NCI-H1092 (cell line): ENCODE data around the gene KCNIP4.

Experiments used
- DNase-seq: peaks from one replicate; lab custom pipeline; 2025; lab: John Stamatoyannopoulos, UW

Gene KCNIP4

GRCh38 chr4:20954541-20954940 lies 994.0 kb downstream of the KCNIP4 start:
- DNase-seq, result no peak

GRCh38 chr4:20944961-20945360 lies 1003.6 kb downstream of the KCNIP4 start:
- no peak for DNase-seq

GRCh38 chr4:20944451-20944850 lies 1004.1 kb downstream of the KCNIP4 start:
- no peak for DNase-seq

- no peak for DNase-seq
Observed at GRCh38 chr4:20938204-20938603, 1010.4 kb downstream of the KCNIP4 start.

- DNase-seq, result no peak
Observed at GRCh38 chr4:20926529-20926928, 1022.0 kb downstream of the KCNIP4 start.

- DNase-seq, result no peak
Observed at GRCh38 chr4:20925176-20925575, 1023.4 kb downstream of the KCNIP4 start.

GRCh38 chr4:20922962-20923361 lies 1025.6 kb downstream of the KCNIP4 start:
- DNase-seq, result no peak

GRCh38 chr4:20916106-20916505 lies 1032.5 kb downstream of the KCNIP4 start:
- DNase-seq, result no peak

GRCh38 chr4:20904966-20905365 lies 1043.6 kb downstream of the KCNIP4 start:
- no peak for DNase-seq

- no peak for DNase-seq
Observed at GRCh38 chr4:20901851-20902250, 1046.7 kb downstream of the KCNIP4 start.

GRCh38 chr4:20899591-20899990 lies 1049.0 kb downstream of the KCNIP4 start:
- DNase-seq, result no peak

- no peak for DNase-seq
Observed at GRCh38 chr4:20895988-20896387, 1052.6 kb downstream of the KCNIP4 start.

- DNase-seq, result no peak
Observed at GRCh38 chr4:20895208-20895607, 1053.4 kb downstream of the KCNIP4 start.

GRCh38 chr4:20890761-20891160 lies 1057.8 kb downstream of the KCNIP4 start:
- no peak for DNase-seq

- DNase-seq, result no peak
Observed at GRCh38 chr4:20889901-20890300, 1058.7 kb downstream of the KCNIP4 start.

GRCh38 chr4:20883677-20884076 lies 1064.9 kb downstream of the KCNIP4 start:
- DNase-seq, result no peak

- DNase-seq, result no peak
Observed at GRCh38 chr4:20883231-20883630, 1065.3 kb downstream of the KCNIP4 start.

GRCh38 chr4:20882500-20882899 lies 1066.1 kb downstream of the KCNIP4 start:
- no peak for DNase-seq

- no peak for DNase-seq
Observed at GRCh38 chr4:20881658-20882057, 1066.9 kb downstream of the KCNIP4 start.

GRCh38 chr4:20878806-20879205 lies 1069.8 kb downstream of the KCNIP4 start:
- no peak for DNase-seq

- no peak for DNase-seq
Observed at GRCh38 chr4:20870436-20870835, 1078.1 kb downstream of the KCNIP4 start.

GRCh38 chr4:20868108-20868507 lies 1080.5 kb downstream of the KCNIP4 start:
- DNase-seq, result no peak

- DNase-seq, result no peak
Observed at GRCh38 chr4:20860878-20861277, 1087.7 kb downstream of the KCNIP4 start.

- no peak for DNase-seq
Observed at GRCh38 chr4:20859097-20859781, 1089.3 kb downstream of the KCNIP4 start.
